Limb (tissue), 2 donors: Measurements from ENCODE around the gene TGFBR1.

ENCODE experiments used
- DNase-seq, 2 donors: peaks; one replicate each; pipeline ENCODE4 v3.0.0-alpha.2; 2016; ENCODE audit errors: extremely low spot score in 2 of 2

The TGFBR1 gene

DNA sequence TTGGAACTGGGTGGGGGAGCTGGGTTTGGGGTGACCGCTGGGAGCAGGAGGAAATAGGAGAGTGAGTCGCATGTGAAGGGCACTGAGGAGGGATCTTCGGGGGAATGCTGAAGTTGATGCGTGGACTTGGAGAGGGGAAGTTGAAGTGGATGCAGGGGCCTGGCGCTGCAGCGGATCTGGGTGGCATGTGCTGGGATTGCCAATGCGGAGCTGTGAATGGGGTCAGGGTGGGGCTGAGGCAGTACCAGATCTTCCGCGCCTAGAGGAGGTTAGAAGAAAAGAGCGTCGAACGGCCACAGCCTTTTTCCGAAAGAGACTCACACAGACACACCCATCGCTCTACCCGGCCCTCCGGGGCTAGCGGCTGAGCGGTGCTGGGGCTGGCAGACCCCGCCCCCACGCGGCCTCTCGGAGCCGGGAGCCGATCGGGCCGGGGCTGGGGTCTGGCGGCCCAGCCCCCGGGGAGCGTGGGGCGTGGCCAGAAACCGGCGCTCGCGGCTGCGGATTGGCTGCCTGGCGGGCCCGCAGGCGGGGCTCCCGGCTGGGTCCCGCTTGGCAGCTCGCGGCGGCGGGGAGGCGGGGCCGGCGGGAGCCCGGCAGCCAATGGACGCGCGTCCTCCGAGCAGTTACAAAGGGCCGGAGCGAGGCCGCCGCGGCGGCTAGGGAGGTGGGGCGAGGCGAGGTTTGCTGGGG, at the start of gene TGFBR1:
Gene TGFBR1, plus strand, starts transcription at position 655 of the 693 bp plus-strand sequence. CDS start 93 bp downstream, outside the sequence.
- DNase-seq, result peak; percentile 91 to 96

DNA sequence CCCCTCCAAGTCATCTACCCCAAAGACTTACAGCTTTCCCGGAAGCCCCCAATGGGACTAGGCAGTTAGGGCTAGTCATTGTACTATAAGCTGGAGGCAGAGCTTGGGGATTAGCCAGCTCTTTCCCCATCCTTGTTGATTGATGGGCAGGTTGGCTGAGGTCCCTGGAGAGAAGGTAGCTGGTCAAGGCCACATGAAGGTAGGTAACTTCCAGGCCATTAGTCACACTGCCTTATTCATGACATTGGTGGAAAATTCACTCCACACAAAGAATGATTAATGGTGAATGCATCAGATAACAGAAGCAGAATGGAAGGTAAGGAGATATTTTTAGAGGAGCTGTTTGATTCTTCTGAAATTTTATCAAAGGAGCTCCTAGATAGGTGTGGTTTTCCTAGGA, 49.5 kb upstream of the TGFBR1 start:
- DNase-seq, result no peak

DNA sequence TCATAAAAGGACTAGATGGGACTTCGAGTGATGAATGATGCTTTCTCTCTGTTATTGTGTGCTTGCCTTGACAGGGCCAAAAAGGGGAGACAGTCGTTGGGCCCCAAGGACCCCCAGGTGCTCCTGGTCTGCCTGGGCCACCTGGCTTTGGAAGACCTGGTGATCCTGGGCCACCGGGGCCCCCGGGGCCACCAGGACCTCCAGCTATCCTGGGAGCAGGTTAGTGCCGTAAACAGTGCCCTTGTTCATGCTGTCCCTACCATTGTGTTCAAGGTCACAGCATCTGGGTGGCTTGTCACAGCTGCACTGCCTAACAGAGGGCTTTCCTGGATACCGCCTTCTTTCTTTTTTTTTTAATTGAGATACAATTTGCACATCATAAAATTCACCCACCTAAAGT, 48.7 kb upstream of the TGFBR1 start:
- DNase-seq, result no peak

DNA sequence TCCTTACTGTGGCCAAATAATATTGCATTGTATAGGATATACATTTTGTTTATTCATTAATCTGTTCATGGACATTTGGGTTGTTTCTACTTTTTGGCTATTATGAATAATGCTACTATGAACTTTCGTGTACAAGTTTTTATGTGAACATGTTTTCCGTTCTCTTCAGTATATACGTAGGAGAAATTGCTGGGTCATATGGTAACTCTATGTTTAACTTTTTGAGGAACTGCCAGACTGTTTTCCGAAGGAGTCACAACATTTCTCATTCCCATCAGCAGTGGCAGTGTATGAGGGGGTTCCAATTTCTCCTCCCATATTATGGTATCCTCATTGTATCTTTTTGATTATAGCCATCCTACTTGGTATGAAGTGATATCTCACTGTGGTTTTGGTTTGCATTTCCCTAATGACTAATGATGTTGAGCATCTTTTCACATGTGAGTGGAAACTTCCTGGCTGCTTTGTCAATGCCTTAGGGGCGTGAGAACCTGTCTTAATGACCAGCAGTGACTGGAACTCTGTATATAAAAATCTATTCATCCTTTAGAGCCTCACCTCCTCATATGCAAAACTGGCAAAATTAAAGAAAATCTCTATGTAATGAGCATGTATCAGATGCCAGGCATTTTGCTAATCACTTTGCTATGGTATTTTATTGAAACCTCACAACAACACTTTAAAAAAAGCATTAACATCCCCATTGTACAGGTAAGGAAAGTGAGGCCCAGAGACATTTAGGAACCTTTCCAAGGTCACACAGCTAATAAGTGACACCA, 47.8 kb upstream of the TGFBR1 start:
- no peak for DNase-seq

DNA sequence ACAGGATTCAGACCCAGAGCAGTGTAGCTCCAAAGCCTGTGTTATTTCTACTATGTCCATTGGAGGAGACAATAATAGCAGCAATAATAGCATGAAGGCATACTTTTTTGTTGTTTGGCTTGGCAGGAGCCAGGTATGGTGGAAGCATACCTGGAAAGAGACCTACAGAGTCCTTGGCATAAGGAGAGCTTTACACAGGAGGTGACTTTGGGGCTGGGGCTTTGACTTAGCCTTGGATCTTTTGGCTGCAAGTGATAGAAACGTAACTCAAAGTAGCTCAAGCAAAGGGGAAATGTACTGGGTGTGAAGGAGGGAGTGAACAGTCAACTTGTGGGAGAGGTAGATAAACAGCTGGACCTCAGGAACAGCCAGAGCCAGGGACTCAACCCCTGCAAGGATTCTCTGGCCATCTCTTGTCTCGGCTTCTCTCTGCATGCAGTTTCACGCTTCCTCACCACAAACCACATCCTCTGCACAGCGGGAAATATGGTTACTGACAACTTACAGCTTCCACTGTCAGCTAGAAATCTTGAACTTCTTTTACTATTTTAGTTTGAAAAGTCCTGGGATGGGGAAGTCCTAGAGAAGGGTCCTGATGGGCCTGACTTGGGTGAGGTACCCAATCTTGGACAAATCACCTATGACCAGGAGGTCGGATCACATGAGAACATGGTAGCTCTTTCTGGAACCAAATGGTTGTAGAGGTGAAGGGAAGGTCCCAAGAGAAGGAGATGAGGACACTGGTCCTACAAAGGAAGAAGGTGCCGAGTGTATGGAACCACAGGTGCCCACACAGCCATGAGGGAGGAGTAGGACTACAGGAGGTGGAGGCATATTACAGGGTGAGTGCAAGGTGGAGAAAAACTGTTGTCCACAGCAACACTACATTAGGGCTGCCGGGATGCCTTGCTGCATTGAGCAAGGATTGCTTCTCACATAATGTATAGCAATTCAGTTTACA, 47.0 kb upstream of the TGFBR1 start:
- DNase-seq, result no peak

DNA sequence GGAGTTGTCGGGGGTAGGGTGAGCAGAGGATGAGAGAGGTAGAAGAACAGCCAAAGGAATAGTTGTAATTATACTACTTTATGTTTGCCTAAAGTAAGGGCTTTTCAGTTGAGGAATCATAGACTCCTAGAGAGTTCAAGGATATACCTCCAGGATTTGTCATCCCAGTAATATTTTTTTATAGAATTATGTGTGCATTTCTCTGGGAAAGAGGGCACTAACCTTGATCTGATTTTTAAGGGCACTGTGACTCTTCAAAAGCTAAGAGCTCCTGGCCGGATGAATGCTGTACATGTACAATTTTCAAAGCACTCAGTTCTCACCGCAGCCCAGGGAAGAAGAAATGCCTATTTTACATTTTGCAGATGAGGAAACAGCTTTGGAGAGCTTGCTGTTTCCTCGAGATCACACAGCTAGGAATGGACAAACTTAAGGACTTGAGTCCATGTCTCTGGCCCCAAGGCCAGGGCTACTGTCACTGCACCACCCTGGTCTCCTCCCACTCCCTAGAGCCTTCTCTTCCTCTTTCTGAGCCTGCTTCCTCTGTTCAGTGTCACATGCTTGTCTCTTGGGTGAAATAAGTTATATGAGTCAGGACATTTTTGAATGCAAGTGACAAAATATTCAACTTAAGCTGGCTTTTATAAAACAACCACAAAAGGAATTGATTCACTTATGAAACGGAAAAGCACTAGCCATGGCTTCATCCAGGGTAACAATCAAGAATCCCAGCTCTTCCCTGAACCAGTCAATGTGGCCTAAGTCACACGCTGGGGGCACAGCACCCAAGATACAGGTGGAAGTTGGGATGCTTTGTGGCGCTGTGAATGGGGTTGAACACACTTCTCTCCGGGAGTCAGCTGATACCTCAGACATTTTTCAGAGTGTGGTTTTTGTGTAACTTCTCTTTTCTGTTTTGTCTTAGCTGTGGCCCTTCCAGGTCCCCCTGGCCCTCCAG, 45.7 kb upstream of the TGFBR1 start:
- DNase-seq, result no peak

DNA sequence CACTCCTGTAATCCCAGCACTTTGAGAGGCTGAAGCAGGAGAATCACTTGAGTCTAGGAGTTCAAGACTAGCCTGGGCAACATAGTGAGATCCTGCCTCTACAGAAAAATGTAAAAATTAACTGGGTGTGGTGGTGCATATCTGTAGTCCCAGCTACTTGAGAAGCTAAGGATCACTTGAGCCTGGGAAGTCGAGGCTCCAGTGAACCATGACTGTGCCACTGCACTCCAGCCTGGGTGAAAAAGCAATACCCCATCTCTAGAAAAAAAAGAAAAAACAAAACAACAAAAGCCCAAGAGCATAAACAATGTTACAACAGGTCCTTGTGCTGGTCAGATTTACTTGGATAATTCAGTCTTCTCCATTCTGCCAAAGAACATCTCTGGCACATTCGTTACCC, 44.3 kb upstream of the TGFBR1 start:
- DNase-seq, result no peak

DNA sequence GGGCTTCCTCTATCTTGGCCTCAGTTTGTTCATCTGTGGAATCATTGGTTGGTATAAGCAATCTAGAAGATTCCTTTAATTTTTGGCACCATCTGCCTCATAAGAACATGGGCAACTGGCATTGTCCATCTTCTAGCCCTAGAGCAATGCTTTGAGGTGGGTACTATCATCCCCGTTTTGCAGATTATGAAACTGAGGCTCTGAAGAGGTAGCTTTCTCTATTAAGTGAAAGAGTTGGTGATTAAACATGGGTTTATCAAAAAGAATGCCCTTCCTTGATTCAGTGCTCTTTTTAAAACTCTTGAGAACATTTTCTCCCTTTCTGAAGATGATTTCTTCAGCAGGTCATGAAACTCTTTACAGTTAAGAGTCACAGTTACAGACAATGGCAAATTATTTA, 42.4 kb upstream of the TGFBR1 start:
- DNase-seq, result no peak

DNA sequence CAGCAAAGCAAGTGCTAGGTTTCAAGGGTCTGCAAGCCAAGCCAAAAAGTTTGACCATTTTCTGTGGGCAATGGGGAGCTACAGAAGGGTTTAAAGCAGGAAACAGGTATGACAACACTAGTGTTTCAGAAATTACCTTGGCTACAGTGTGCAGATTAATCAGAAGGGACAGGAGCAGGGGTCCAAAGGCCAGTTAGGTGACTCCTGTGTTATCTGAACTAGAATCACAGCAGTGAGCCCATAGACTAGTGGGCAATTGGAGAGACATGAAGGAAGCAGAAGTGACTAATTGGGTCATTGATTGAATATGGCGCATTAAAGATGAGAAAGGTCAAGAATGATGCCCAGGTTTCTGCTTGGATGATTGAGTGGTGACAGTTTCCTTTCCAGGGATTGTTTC, 41.4 kb upstream of the TGFBR1 start:
- DNase-seq, result no peak

DNA sequence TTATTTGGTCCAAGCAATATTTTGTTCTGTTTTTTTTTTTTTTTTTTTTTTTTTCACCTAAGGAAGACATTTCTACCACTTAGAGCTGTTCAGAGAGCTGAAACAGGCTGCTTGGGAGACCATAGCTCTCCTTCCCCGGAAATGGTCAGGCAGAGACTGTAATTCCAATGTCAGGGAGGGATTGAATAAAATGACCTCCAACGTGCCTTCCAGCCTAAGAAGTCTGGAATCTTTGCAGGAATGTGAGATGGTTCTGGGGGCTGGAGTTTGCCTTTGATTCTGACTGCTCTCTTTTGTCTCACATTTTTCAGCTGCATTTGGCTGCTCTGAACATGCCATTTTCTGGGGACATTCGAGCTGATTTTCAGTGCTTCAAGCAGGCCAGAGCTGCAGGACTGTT, 38.3 kb upstream of the TGFBR1 start:
- DNase-seq, result no peak

DNA sequence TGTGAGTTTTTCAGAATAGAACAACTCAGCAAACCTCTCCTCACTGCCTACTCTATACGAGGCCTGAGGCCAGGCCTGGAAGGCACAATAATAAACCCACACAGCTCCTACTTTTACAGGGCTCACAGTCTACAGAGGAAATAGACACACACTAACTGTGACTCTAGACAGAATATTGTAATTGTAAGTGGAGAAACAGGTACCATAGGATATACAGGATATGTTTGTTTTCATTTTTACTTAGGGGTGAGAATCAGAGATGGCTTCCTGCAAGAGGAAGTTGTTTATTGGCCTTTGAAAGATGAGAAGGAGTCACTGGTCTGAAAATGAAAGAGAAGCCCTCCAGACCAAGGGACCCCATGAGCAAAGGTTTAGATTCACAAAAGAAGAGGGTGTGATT, 35.8 kb upstream of the TGFBR1 start:
- no peak for DNase-seq

DNA sequence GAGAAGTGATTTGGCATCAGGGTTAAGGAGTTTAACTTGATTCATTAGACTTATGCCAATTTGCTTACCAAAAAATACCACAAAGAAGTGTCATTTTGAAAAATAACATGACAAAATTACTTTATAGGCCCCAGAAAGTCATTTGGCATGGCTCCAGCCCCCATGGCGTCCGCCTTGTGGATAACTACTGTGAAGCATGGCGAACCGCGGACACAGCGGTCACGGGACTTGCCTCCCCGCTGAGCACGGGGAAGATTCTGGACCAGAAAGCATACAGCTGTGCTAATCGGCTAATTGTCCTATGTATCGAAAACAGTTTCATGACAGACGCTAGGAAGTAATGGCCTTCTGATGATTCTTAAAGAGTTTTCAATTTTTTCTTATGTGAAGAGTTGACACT, 35.4 kb upstream of the TGFBR1 start:
- DNase-seq, result no peak

DNA sequence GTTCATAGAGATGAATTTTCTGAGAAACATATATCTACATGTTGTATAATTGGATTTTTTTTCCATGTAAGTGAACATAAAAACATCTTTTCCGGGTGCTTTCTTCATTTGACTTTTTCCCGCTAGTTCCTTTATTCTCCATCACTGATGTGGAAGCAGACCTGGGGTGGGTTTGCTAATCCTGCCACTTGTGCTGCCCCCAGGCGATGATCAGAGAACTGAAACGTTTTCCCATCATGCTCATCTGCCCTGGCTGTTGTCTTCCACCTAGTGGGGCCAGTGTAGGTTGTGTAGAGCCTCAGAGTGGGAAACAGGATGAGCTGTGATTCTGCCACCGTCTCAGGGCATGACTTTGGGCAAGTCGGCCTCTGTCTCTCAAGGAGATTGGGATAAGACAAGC, 34.2 kb upstream of the TGFBR1 start:
- no peak for DNase-seq

DNA sequence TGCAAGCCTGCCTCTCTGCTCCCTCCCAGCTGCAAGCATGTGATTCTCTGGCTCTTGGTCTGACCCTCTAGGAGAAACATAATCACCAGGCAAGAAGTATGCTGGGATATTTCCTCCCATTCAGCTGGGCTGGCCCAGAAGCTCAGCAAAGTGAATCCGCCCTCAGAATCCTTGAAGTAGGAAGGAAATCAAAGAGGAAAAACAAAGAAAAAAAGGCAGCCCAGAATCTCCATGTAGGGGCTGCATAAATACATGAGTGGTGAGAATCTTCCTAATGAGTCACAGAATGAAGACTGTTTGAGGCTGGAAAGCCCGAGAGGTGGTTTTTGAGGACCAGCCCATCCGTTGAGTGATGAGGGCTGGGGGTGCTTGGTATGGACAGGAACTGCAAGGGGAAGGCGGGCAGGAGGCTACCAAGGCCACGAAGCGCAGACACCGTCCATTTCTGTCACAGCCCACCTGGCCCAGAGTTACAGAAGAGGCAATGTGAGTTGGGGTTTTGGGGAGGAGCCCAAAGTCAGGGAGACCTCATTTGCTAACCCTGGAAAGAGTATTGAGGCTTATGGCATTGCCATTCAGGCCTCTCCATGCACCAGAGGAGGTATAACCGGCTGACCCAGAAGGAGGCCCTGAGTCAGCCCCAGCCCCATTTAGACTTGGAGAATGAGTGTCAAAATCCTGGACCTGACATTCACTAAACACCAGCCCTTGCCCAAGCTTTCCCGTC, 33.4 kb upstream of the TGFBR1 start:
- no peak for DNase-seq

DNA sequence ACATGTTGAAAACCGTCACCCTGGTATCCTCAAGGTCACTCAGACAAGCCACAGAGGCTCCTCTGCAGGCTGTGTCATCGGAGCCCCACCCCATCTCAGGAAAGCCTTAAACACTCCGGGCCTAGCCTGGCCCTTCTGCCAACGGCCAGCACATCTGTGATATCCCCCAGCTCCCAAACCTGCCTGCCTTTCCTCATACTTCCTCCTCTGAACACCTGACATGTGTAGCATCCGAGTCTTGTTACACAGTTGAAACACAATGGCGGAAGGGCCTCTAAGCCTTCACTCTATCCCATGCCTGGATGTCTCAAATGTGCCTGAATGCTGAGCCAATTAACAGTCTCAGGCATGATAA, 32.9 kb upstream of the TGFBR1 start:
- DNase-seq, result no peak

DNA sequence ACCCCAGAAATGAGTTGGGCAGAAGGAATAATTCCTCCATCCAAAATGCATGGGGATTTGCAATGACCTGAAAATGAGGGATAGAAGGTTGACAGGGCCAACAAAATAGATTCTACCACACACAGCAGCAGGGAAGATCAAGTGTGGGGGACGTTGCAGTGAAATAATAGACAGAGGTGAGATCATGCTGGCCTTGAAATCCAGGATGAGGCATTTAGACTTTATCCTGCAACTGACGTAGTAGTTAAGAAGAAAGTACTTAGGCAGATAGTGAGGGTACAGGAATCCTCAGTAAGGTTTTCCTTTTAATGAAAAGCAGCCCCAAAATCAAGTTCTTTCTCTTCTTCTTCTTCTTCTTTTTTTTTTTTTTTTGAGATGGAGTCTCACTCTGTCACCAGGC, 31.6 kb upstream of the TGFBR1 start:
- no peak for DNase-seq

DNA sequence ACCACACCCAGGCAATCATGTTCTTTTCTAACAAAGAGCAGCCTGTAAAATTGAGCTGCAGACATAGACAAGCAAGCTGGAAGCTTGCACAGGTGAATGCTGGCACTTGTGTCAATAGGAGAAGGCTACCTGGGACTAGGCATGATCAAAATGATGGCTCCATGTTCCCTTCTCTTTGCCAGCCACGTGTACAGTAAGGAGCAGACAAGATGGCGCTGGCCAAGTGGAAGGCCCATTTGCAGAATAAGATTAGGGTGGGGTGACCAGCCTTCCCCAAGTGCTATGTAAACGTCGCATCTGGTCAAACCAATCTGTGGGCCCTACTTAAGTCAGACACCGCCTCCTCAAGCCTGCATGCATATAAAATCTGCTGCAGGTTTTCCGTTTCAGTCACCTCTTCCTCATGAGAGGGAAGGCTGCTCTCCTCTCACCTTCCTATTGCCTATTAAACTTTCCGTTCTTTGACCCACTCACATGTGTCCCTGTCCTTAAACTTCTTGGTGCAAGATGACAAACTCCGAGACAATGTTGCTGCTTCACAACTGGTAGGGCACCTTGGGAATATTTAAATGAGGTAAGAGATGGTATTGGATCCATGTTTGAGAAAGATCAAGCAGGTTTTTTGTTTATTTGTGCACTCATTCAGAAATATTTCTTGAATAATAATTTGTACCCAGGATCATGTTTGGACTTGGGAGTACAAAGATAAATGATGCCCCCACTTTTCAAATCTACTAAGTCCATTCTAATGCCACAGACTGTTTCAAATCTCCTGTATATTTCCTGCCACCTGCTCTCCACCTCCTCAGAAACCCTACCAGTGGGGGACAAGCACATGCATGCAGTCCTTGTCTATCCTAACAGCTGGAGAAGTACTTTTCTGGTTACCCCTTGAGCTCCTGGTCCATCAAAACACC, 30.7 kb upstream of the TGFBR1 start:
- no peak for DNase-seq

DNA sequence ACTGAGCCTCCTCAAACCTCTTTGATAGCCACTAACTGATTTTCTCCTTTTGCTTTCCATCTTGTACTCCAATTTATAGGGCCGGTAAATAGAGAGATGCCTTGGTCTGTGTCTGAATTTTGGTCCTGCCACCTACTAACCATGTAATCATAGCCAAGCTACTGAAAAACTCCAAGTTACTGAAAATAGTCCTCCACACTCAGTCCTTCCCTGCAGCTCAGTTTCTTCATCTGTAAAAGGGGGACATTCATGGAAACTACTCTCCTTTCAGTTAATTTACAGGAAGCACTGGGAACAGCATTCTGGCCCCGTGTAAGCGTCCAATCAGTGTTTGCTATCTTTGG, 30.0 kb upstream of the TGFBR1 start:
- DNase-seq, result no peak

DNA sequence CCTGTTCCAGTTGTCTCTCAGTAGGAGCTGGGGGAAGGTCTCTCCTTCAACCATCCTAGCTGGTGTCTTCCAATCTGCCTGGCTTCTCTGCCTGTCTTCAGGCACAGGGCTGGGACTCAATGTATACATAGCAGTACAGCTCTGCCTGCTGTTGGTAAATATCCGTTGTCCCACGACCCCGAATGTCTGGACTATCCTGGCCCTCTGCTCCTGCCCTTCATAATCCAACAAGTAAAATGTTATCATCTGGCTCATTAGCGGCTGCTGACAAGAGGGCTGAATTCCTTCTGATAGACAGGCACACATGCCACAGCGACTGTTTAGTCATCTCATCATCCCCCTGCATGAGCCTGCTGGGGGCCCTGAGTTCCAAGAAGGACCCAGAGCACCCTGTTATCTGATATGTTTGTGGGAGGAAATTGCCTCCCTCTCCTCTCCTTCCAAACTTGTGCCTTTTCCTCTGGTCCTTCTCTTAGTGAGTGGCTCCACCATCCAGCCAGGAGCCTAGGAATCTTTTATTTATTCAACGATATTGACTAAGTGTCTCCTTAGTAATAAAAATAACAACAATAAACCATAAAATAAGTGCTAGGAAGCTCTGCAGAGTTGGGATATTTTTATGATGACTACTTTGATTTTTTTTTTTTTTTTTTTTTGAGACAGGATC, 29.5 kb upstream of the TGFBR1 start:
- DNase-seq, result no peak
